NCI-H2081 (cell line): Measurements from ENCODE around the gene LRG1.
A peak's percentile ranks its signal among the peaks of the same experiment; 100 is the strongest.
"Not testable (repeated sequence)": the region's sequence is repeated elsewhere in the genome, so short reads cannot be mapped to it uniquely, and the experiment has no call there.

Experiments
- DNase-seq, 2 experiments: peaks; one replicate each; lab custom pipeline; 2025; lab: John Stamatoyannopoulos, UW

LRG1 gene

DNA sequence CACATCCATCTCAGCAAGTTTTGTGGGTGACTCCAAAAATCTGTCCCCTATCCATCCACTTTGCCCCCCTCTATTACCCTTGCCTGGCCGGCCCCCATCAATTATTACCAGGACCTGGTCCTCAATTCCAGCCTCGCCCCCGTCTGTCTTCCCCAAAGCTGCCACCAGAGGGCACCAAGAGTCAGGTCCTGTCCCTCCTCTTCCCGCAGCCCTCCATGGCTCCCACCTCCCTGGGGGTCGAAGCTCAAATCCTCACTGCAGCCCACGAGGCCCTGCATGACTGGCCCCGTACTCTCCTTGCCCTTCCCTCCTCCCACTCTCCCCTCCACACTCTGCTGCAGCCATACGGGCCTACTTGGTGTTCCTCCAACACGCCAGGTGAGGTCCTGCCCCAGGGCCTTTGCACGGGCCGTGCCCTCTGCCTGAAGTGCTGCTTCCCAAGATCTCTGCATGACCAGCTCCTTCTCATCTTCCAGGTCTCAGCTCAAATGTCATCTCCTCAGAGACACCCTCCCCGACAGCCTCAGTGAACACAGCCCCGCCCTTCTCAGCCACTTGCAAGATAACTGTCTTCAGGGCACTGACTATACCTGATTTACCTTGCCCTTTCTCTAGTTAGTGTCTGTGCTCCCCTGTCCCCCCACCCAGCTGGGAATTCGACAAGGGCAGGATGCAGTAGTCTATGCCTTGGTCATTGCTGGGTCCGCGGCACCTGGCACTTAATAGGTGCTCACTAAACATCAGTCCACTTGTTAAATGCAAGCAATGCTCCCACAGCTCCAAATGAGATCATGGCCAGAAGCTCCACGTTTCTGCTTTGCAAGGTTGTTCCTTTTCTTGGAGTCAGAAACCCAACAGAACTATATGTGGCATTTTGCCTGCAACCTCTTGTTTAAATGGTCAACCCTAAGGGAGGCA, 36.4 kb upstream of the LRG1 start:
- peak; percentile 45 to 54 for DNase-seq

DNA sequence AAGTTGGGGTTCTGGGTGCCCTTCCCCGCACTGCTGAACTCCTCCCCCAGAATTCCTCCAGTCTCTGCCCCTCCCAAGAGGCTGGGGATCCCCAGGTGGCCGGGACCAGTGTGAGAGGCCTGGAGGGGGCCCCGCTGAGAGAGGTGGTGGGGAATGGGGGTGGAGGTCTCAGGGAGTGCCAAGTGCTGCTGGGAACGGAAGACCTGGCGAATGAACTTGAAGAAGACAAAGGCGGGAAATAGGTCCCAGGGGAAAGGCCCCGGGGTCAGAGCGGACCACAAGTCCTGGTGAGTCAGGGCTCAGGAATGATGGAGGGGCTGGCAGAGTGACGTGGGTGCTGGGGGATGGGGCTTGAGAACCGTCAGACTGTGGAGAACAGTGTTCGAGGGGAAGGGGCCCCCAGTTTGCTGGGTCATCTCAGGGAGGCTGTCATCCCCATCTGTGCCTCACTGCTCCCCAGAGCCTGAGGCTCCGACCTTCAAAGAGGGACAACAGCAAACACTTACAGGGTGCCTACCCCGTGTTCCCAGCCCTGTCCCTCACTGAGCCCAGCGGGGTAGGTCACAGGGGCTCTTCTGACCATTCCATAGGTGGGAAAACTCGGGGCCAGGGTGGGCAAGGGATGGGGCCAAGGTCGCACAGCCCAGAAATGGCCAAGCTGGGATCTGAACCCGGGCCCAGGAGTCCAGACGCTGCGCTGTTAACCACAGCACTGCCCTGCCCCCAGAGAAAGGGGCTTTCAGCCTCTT, 35.6 kb upstream of the LRG1 start:
- DNase-seq = no peak

DNA sequence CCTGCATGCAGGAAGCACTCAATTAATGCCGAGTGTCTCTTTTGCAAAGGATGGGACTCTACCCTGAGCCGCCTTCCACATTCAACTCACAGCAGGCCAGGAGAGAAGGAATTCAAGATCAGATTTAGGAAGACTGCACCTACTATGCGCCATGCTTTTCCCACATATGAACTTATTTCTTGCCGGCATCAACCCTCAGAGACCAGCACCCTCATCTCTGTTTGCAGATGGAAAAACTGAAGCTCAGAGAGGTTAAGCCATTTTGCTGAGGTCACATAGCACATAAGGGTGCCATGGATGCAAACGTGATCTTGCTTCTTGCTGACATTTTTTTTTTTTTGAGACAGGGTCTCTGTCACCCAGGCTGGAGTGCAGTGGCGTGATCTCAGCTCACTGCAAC, 33.8 kb upstream of the LRG1 start:
- no peak for DNase-seq

DNA sequence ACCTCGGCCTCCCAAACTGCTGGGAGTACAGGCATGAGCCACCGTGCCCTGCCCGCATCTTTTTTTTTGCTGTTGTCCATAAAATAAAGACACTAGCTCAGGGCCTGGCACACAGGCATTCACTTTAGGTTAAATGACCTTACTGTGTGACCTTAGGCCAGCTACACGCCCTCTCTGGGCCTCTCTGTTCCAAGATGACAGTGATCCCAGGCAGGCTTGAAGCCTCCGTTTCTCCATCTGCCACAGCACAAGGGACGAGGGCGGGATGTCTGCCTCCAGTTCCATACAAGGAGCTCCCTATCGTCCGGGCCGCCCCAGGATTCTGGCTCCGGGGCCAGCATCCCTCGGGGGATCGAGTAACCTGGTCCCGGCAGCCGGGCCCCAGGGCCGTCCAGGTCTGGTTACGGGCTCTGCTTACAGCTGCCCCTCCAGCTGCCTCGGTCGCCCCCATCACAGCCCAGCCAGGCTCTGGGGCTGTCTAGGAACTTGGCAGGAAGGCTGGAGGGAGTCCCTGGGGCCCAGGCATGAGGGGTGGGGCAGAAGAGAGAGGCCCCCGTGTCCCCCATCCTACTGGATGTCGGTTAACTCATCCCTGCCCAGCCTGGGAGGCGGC, 31.6 kb upstream of the LRG1 start:
- DNase-seq = no peak

DNA sequence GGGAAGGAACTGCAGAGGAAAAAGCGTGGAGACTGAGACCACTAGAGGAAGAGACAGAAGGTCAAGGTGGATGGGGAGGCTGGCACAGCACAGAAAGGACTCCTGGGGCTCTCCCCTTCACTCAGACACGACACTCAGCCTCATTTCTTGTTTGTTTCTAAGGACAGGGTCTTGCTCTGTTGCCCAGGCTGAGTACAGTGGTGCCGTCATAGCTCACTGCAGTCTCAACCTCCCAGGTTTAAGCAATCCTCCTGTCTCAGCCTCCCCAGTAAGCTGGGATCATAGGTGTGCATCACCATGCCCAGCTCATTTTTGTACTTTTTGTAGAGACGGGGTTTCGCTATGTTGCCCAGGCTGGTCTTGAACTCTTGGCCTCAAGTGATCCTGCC, 31.1 kb upstream of the LRG1 start:
- no peak for DNase-seq

DNA sequence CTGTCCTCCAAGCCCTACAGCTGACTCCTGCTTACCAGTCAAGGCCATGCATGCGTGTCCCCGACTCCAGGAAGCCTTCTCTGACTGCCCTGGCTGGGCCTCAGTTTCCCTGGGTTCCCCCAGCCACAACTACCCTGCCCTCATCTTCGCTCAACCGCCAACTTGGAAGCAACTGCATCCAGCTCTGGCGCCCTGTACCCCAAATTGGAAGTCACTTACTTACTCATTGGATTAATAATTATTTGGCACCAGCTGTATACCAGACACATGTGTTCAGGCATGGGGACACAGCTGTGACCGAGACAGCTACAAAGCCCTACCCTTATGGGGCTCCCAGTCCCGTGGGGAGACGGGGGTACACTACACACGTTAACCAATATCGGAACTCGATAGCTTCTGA, 30.6 kb upstream of the LRG1 start:
- no peak for DNase-seq

DNA sequence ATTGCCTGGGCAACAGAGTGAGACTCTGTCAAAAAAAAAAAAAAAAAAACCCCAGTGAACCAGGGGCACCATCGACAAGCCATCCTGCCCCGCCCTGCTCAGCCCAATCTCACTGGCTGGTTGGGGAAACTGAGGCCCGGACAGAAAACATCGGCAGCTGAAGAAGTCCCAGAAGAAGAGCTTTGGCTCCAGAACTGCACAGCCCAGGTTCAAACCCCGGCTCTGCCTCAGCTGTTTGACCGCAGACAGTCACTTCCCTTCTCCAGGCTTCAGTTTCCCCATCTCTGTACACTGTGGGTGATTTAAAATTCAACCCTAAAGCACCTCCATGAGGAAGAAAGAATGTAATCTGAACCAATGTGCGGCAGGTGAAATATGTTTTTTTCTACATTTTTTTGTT, 29.1 kb upstream of the LRG1 start:
- no peak for DNase-seq

DNA sequence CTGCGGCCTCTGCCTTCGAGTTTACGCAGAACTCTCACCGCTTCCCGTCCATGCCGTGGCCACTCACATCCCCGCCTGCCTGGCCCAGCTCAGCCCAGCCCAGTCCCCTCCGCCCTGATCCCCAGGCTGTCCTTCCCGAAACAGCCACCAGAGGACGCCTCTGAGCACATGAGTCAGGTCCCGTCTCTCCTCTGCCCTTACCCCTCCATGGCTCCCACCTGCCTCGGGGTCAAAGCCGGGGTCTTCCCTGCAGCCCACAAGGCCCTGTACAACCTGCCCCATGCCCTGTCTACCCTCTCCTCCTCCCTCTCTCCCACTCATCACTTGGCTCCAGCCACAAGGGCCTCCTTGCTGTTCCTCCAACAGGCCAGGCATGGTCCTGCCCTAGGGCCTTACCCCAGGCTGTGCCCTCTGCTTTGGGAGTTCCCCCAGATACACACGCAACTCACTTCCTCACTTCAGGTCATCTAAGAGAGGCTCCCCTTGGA, 27.8 kb upstream of the LRG1 start:
- DNase-seq = peak in 1 of 2 experiments; percentile 24

DNA sequence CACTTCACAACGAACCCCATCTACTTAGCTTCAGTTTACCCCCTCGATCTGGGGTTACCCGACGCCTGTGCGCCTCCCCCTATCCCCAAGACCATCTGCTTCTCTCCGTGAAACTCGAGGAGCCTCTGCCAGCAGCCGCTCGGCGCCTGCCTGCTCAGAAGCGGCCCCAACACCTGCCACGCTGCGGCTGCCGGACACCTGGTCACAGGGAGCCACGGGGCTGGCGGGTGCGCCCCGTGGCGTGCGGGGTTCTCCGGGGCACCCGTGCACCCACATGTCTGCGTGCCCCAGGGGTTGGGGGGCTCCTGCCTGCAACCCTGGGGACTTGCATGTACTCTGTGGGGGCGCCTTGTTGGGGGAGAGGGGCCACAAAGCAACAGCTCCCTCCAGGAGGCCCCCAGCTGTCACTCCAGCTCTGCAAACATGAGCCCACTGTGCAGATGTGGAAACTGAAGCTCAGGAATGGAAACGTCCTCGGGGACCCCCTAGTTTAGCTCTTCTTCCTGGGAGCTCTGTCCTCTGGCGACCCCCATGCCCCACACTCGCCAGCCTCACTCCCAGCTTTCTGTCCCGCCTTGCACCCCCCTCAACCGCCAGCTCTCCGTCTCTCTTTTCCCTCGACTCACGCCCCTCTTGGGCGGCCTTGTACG, 26.7 kb upstream of the LRG1 start:
- DNase-seq = peak in 1 of 2 experiments; percentile 40

DNA sequence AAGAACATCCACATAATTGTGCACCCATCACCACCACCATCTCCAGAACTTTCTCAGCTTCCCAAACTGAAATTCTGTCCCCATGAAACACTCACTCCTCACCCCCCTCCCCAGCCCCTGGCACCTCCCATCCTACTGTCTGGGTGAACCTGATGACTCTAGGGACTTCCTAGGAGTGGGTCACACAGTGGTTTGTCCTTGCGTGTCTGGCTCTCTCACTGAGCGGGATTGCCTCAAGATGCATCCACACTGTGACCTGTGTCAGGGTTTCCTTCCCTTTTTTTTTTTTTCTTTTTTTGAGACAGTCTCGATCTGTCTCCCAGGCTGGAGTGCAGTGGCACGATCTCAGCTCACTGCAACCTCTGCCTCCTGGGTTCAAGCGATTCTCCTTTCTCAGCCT, 23.7 kb upstream of the LRG1 start:
- not testable (repeated sequence) for DNase-seq

DNA sequence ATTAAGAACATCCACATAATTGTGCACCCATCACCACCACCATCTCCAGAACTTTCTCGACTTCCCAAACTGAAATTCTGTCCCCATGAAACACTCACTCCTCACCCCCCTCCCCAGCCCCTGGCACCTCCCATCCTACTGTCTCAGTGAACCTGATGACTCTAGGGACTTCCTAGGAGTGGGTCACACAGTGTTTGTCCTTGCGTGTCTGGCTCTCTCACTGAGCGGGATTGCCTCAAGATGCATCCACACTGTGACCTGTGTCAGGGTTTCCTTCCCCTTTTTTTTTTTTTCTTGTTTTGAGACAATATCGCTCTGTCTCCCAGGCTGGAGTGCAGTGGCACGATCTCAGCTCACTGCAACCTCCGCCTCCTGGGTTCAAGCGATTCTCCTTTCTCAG, 22.2 kb upstream of the LRG1 start:
- not testable (repeated sequence) for DNase-seq

DNA sequence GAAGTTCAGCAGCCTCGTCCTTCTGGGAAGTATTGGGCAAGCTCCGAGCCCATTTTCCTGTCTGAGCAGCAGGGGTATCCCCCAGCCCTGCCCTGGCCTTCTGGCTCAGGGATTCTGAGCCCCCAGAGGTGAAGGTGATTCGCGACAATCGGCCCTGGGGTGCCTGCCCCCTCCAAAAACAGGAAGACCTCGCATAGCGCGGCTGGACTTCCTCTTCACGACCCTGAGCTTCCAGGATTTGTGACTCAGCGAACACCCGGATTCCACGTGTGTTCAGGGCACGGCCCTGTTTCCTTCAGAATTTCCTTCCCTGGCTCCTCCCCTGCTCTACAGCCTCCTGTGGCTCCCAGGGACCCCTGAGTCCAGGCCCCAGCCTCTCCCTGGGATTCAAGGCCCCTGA, 19.7 kb upstream of the LRG1 start, which contains the start of gene SEMA6B:
SEMA6B (minus strand) TSS at position 116 of the 400 bp plus-strand sequence. CDS start 1,227 bp downstream, outside the sequence.
- no peak for DNase-seq

DNA sequence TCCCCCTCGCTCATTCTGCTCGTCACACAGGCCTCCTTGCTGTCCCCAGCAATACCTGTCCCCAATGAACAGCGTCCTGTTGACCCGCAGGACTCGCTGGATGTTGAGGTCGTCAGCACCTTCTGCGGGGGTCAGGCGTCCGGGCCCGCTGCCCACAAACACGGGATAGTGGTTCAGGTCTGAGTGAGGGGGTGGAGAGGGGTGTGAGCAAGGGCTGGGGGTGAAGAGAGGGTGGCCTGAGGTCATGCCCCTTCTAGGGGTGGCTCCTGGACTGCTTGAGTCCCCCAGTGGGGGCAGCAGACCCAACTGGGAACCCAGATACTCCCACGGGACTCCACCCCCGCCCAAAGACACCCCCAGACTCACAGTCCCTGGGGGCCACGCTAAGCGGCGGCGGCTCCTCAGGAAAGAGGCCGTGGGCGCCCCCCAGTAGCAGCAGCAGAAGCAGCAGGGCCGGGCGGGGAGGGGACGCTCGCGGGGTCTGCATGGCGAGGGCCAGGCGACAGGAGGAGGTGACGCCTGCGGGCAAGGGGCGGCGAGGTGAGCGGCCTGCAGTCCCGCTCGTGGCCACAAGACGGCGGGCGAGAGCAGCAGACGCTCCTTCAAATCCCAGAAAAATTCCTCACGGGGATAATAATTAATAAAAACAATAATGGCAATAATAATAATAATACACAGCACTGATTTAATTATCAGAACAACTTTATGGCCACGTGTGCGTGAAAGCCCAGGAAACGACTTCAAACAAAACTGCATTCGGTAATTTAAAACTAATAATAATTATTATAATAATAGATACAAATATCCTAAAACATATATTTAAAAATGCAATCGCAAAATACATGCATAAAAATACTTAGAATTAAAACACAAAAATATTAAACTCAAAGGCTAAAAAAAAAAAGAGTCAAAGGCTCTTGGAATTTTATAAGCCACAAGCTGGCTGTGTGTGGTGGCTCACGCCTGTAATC, 18.4 kb upstream of the LRG1 start:
- no peak for DNase-seq

DNA sequence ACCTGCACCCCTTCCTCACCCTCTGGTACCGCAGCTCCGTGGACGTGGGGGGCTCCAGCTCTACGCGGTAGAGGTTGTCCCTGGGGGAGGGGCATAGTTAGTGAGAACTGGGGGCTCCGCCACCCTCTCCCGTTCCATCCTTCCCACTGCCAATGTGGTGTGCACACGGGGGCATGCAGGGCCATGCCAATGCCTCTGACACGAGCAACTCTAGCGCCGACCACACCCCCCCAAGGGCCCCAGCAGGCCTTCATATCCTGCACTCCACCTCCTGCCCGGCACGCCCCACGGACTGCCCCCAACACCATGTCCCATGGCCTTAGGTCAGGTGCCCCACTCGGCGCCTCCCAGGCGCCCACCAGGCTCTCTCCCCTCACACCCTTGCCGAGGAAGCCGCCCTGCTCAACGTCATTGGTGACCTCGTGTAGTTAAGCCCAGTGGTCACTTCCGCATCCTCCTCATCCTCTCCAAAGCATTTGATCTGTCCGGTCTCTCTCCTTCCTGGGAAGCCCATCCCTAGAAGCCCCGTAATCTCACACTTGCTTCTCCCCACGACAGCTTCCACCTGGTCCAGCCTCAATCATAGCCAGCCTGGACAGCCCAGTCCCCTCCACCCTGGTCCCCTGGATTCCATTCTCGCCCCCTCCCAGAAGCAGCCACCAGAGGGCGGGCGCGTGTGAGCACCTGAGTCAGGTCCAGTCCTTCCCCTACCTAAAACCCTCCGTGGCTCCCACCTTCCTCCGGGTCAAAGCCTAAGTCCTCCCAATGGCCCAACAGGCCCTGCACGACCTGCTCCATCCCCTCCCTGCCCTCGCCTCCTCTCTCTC, 17.5 kb upstream of the LRG1 start:
- no peak for DNase-seq

DNA sequence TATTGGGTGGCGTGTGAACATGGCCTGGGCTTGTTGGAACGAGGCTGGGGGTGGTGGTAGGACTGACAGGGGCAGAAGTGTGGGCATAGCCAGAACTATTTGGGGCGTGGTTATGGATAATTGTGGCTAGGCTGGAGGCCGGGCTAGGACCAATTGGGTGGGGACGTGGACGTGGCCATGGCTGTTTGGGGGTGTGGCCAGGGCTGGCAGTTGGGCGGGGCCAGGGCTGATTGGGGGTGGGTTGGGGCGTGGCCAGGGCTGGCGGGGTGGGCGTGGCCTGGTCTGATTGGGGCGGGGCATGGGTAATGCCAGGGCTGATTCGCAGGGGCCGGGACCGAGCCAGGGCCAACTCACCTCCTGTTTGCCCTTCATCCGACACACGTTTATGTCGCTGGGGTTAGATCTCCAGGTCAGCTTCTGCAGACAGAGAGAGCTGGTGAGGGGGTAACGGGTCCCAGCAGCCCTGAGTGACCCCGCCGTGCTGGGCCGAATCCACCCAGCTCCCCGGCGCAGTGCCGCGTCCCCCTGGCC, 16.8 kb upstream of the LRG1 start:
- no peak for DNase-seq

DNA sequence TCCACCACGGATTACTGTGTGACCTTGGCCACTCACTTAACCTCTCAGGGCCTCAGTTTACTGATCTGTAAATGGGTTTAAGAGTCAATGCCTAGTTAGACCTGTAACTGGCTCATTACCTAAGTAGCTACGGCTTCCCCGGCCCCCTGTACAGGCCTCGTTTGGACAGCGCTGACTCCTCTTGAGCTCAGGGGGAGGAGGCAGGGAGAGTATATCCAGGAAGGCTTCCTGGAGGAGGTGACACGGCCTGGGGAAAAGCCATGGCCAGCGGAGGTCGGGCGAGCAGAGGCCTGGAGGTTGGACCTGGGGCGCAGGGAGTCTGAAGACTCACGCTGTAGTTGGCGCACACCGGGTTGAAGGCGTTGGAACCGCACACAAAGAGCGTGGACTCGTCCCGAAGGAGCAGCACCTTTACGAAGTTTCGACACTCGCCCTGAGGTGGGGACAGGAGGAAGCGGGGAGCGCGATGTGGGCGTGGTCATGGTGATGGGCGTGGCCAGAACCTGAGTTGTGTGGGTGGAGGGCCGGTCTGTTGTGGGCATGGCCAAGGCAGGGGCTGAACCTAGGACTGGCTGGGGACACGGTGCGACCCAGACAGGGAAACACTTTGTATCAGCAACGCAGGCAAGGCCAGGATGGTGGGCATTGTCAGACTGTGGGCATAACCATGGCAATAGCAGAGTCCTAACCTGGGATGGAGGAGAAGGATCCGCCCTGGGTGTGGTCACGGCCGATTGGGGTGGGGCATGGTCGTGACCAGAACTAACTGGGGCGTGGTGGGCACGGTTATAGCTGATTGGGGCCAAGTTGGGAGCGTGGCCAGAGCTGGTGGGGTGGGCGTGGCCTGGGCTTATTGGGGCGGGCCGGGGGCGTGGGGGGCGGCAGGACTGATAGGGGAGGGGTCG, 16.1 kb upstream of the LRG1 start:
- DNase-seq = no peak

DNA sequence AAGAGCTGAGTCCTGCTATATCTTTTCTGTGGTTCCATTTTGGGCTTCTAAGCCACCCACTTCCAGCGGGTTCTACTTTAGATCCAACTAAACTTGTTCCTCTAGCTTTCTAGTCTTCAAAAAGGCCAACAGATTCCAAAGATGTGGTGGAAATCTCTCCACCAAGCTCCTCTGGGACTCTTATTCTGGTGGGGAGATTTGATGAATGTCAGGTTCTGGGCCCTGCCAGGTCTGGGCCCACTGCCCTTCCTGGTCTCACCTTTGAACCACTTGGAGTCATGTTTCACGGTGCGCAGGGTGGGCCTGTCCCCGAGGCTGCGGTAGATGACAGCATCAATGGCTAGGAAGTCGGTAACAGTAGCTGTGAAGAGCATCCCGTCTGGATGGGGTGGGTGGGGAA, 14.9 kb upstream of the LRG1 start:
- DNase-seq = no peak

DNA sequence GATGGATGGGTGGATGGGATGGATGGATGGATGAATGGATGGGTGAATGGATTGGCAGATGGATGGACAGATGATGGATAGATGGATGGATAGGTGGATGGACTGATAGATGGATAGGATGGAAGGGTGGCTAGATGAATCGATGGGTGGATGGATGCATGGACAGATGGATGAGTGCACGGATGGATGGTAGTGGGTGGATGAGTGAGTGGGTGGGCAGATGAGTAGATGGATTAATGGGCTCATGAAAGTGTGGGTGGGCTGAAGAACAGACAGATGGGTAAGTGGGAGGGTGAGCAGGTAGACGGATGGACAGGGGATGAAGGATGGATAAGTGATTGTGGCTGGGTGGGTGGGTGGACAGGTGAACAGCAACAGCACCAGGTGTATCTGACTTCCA, 13.9 kb upstream of the LRG1 start:
- DNase-seq = no peak
